ENCODE data around the gene KIAA0513.
A peak's percentile ranks its signal among the peaks of the same experiment; 100 is the strongest.

GRCh38 chr16:85055493-85056210, 28.1 kb downstream of the KIAA0513 start:
- TF ChIP-seq CTCF (IDR thresholded peaks at IDR 0.05) (no peak), EP300 (IDR thresholded peaks at IDR 0.05) (peak in 2 of 4 donors; percentile 40 to 42), POLR2A (IDR thresholded peaks at IDR 0.05) (peak in 1 of 4 donors; percentile 27), POLR2AphosphoS5 (IDR thresholded peaks at IDR 0.05) (peak; percentile 63 to 67)
